MM.1S (cell line): ENCODE measurements around the gene ZFR.

ENCODE experiments used
- DNase-seq: peaks from one replicate; pipeline ENCODE4 v3.0.0-alpha.2; 2015
- H2AFZ ChIP-seq: fragments of 300-600 bp; sonication (generic); 2 replicates; pipeline ENCODE4 v1.6.0; 2016; ENCODE audit warnings: antibody characterized with exemption, low read length
- H3F3A ChIP-seq: fragments of 300-600 bp; sonication (generic); 2 replicates; pipeline ENCODE4 v1.6.1; 2016; ENCODE audit warnings: mild to moderate bottlenecking, antibody characterized with exemption, low read length, moderate library complexity, mixed read lengths; ENCODE audit not compliant: insufficient read depth
- H3K27ac ChIP-seq: fragments of 300-600 bp; sonication (generic); 2 replicates; pipeline ENCODE4 v1.5.1; 2016; ENCODE audit warnings: mild to moderate bottlenecking, low read length
- H3K27me3 ChIP-seq: fragments of 300-600 bp; sonication (generic); replicated peaks from 2 replicates; pipeline ENCODE4 v1.6.0; 2016; ENCODE audit warnings: low read length; ENCODE audit not compliant: insufficient read depth
- H3K36me3 ChIP-seq: fragments of 300-600 bp; sonication (generic); replicated peaks from 2 replicates; pipeline ENCODE4 v1.6.1; 2016; ENCODE audit warnings: mild to moderate bottlenecking, low read length, mixed read lengths; ENCODE audit not compliant: insufficient read depth
- H3K4me1 ChIP-seq: fragments of 300-600 bp; sonication (generic); 2 replicates; pipeline ENCODE4 v1.6.1; 2016; ENCODE audit warnings: low read length, mixed read lengths
- H3K4me2 ChIP-seq: fragments of 300-600 bp; sonication (generic); 2 replicates; pipeline ENCODE4 v1.6.0; 2016; ENCODE audit warnings: low read depth, low read length
- H3K4me3 ChIP-seq: fragments of 300-600 bp; sonication (generic); 2 replicates; pipeline ENCODE4 v1.5.1; 2016; ENCODE audit warnings: low read length, mixed read lengths
- H3K79me2 ChIP-seq: fragments of 300-600 bp; sonication (generic); 2 replicates; pipeline ENCODE4 v1.6.1; 2016; ENCODE audit warnings: mixed run types, low read length, mixed read lengths
- H3K9ac ChIP-seq: fragments of 300-600 bp; sonication (generic); 2 replicates; pipeline ENCODE4 v1.6.1; 2016; ENCODE audit warnings: low read length, mixed read lengths
- H3K9me2 ChIP-seq: fragments of 300-600 bp; sonication (generic); replicated peaks from 2 replicates; pipeline ENCODE4 v1.6.1; 2016; ENCODE audit warnings: mild to moderate bottlenecking, low read length, mixed read lengths; ENCODE audit not compliant: insufficient read depth
- H3K9me3 ChIP-seq: fragments of 300-600 bp; sonication (generic); replicated peaks from 2 replicates; pipeline ENCODE4 v1.6.1; 2016; ENCODE audit warnings: mild to moderate bottlenecking, low read length, mixed read lengths; ENCODE audit not compliant: insufficient read depth
- H4K20me1 ChIP-seq: fragments of 300-600 bp; sonication (generic); 2 replicates; pipeline ENCODE4 v1.6.1; 2016; ENCODE audit warnings: mild to moderate bottlenecking, low read length, moderate library complexity, mixed read lengths; ENCODE audit not compliant: insufficient read depth
- EZH2 ChIP-seq: fragments of 300-600 bp; sonication (generic); optimal IDR thresholded peaks from 2 replicates; pipeline ENCODE3; 2017; ENCODE audit warnings: low read depth, mild to moderate bottlenecking, antibody characterized with exemption, low read length, mixed read lengths
- EZH2phosphoT487 ChIP-seq: fragments of 300-600 bp; sonication (generic); IDR thresholded peaks from 2 replicates; pipeline ENCODE4 v1.6.1; 2018; ENCODE audit warnings: antibody characterized with exemption, low read length
- TF ChIP-seq, protein P1 (sequence below): fragments of 300-600 bp; sonication (generic); IDR thresholded peaks from 2 replicates; pipeline ENCODE4 v1.5.1; 2016; ENCODE audit warnings: antibody characterized with exemption, low read length, mixed read lengths

Gene ZFR

DNA sequence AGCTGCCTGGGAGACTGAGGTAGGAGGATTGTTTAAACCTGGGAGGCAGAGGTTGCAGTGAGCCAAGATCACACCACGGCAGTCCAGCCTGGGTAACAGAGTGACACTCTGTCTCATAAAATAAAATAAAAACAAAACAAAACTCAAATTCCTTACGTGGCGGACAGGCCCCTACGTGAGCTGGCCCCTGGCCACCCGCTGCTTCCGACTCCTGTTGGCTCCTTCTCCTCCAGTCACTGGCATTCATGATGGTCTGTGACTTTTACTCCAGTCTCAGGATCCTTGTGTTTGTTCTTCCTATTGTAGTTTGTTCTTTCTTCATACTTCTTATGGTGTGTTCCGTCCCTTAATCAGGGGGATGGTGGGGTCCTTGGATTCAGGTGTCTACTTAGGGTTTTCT lies 28.5 kb upstream of the ZFR start:
- Histone ChIP-seq H3K9me2 (no peaks in the 10 kb centered on the region), H3K4me1 (no peaks in the 10 kb centered on the region), H3K9me3 (no peaks in the 10 kb centered on the region), H3K4me2 (no peak overlapping the region), H3K4me3 (no peak overlapping the region), H4K20me1 (no peaks in the 10 kb centered on the region), H3K27ac (no peak overlapping the region), H3K79me2 (no peaks in the 10 kb centered on the region), H3K9ac (no peak overlapping the region), H3K36me3 (no peaks in the 10 kb centered on the region), H3F3A (no peaks in the 10 kb centered on the region), H3K27me3 (no peaks in the 10 kb centered on the region), H2AFZ (no peak overlapping the region)
- DNase-seq = no peak
- TF ChIP-seq, protein P1, sequence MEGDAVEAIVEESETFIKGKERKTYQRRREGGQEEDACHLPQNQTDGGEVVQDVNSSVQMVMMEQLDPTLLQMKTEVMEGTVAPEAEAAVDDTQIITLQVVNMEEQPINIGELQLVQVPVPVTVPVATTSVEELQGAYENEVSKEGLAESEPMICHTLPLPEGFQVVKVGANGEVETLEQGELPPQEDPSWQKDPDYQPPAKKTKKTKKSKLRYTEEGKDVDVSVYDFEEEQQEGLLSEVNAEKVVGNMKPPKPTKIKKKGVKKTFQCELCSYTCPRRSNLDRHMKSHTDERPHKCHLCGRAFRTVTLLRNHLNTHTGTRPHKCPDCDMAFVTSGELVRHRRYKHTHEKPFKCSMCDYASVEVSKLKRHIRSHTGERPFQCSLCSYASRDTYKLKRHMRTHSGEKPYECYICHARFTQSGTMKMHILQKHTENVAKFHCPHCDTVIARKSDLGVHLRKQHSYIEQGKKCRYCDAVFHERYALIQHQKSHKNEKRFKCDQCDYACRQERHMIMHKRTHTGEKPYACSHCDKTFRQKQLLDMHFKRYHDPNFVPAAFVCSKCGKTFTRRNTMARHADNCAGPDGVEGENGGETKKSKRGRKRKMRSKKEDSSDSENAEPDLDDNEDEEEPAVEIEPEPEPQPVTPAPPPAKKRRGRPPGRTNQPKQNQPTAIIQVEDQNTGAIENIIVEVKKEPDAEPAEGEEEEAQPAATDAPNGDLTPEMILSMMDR = no peak
- TF ChIP-seq EZH2 (no peak), EZH2phosphoT487 (no peak)

DNA sequence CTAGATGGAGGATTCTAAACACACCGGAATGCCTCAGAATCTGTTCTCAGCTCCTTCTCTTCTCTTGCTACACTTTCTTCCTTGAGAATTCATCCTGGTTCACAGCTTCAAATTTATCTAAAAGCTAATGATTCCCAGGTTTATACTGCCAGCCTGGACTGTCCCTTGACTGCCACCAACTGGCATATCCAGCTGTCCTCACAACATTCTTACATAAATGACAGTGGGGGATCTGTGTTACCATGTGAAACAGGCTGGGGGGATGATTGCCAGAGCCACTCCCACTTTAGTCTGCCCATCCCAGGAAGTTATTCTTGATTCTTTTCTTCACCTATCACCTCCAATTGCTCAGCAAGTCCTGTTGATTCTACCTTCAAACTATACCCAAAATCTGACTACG lies 27.2 kb upstream of the ZFR start:
- no peak for DNase-seq
- Histone ChIP-seq H2AFZ (no peak overlapping the region), H3F3A (no peaks in the 10 kb centered on the region), H3K27me3 (no peaks in the 10 kb centered on the region), H3K9me2 (no peaks in the 10 kb centered on the region), H3K4me2 (no peak overlapping the region), H3K79me2 (no peaks in the 10 kb centered on the region), H3K4me1 (no peaks in the 10 kb centered on the region), H4K20me1 (no peaks in the 10 kb centered on the region), H3K27ac (no peak overlapping the region), H3K36me3 (no peaks in the 10 kb centered on the region), H3K9ac (no peak overlapping the region), H3K4me3 (no peak overlapping the region), H3K9me3 (no peaks in the 10 kb centered on the region)
- TF ChIP-seq EZH2phosphoT487 = no peak
- no peak for TF ChIP-seq EZH2
- TF ChIP-seq, protein P1 = no peak

DNA sequence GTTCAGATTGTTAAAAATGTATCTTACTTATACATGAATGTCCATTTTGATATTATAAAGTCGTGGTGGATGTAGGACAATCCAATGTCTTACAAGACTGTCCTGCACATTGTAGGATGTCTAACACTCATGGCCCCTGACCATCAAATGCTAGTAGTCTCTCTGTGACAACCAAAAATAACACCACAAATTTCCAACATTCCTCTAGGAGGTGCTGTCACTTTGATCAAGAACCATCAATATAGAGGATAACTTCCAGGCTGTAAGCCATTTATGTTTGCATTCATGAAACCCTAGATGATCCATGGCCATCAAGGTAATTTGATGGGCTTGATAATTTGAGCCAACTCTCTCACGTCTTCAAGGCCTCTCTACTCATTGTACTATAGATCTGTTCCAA lies 20.5 kb upstream of the ZFR start:
- Histone ChIP-seq H3K36me3 (no peaks in the 10 kb centered on the region), H3K4me1 (no peaks in the 10 kb centered on the region), H3K79me2 (no peaks in the 10 kb centered on the region), H3F3A (no peaks in the 10 kb centered on the region), H3K9me2 (no peaks in the 10 kb centered on the region), H3K4me2 (no peak overlapping the region), H3K9me3 (no peaks in the 10 kb centered on the region), H2AFZ (no peak overlapping the region), H3K27ac (no peak overlapping the region), H3K4me3 (no peak overlapping the region), H3K9ac (no peak overlapping the region), H4K20me1 (no peaks in the 10 kb centered on the region), H3K27me3 (no peaks in the 10 kb centered on the region)
- TF ChIP-seq, protein P1 = peak; percentile 10; the same call in 1 of the 2 replicates
- TF ChIP-seq EZH2 = no peak
- no peak for DNase-seq

DNA sequence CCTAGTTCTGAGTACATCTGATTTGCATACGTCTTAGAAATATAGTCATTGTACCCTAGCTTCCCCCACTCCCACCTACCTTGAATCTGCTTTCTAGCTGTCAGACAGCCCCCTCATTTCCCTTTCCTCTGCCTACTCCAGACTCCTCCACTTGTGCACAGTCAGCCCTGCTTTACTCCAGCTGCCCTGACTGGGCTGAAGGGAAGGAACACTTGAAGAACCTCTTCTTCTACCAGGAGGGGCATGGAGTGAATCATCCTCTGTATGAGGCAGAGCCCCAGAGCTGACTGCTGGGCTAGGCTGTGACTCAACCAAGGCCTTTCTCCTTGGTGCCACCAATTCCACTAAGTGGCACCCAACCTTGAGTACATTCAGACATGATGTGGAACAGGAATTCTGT lies 18.1 kb upstream of the ZFR start:
- H3K4me1 ChIP-seq = no peaks in the 10 kb centered on the region
- H4K20me1 ChIP-seq = no peaks in the 10 kb centered on the region
- H3K27ac ChIP-seq = no peak overlapping the region
- H3F3A ChIP-seq = no peaks in the 10 kb centered on the region
- H3K36me3 ChIP-seq = no peaks in the 10 kb centered on the region
- H2AFZ ChIP-seq = no peak overlapping the region
- H3K9ac ChIP-seq = no peak overlapping the region
- H3K79me2 ChIP-seq = no peaks in the 10 kb centered on the region
- no peak for DNase-seq
- no peak overlapping the region for H3K4me3 ChIP-seq
- H3K27me3 ChIP-seq = no peaks in the 10 kb centered on the region
- no peaks in the 10 kb centered on the region for H3K9me3 ChIP-seq
- no peak overlapping the region for H3K4me2 ChIP-seq
- no peak for TF ChIP-seq EZH2phosphoT487
- TF ChIP-seq, protein P1 = no peak
- no peak for TF ChIP-seq EZH2
- no peaks in the 10 kb centered on the region for H3K9me2 ChIP-seq
